ENCODE measurements around the gene ZNF473. TPM values are rescaled to one million over a fixed set of nuclear protein-coding genes. Genes with fewer than 3 reads are reported as not detected.
A peak's percentile ranks its signal among the peaks of the same experiment; 100 is the strongest.

The ZNF473 gene
- total RNA-seq, 1 donor from 2014 or later: 9.7 TPM

- FAIRE-seq: no peak
- H3K4me3 ChIP-seq (ENCODE audit: insufficient read depth, low read depth, low read length): no peak overlapping the region
These were observed 42.1 kb upstream of the ZNF473 start for GRCh38 chr19:49983645-49984229.

GRCh38 chr19:49984491-49984890, 41.3 kb upstream of the ZNF473 start:
- H3K4me1 ChIP-seq (ENCODE audit: insufficient read depth, low read length): peaks cover 5% of the 10 kb centered on the region
- TF ChIP-seq EZH2 (IDR thresholded peaks at IDR 0.05; ENCODE audit: insufficient read depth, low read length) (no peak), CTCF (IDR thresholded peaks at IDR 0.05; ENCODE audit: insufficient read depth, low read depth, low read length) (no peak)
- no peak overlapping the region for H3K27ac Mint-ChIP-seq (ENCODE audit: unreplicated experiment)
- H3K36me3 ChIP-seq (ENCODE audit: insufficient read depth, low read length): peaks cover under 1% of the 10 kb centered on the region
- peaks cover 31% of the 10 kb centered on the region for H3K36me3 Mint-ChIP-seq (ENCODE audit: low read depth, unreplicated experiment)
- H3K4me1 Mint-ChIP-seq (ENCODE audit: low read depth, unreplicated experiment): peaks cover 12% of the 10 kb centered on the region
- H3K27me3 ChIP-seq (ENCODE audit: insufficient read depth, low read length): no peaks in the 10 kb centered on the region
- H3K4me2 ChIP-seq (ENCODE audit: low read length): no peak overlapping the region
- H3K27me3 Mint-ChIP-seq (ENCODE audit: low read depth, unreplicated experiment): no peaks in the 10 kb centered on the region
- H3K9ac ChIP-seq (ENCODE audit: low read length): no peak overlapping the region
- H4K20me1 ChIP-seq (ENCODE audit: insufficient read depth, low read length): peaks cover 45% of the 10 kb centered on the region
- no peaks in the 10 kb centered on the region for H3K9me3 Mint-ChIP-seq (ENCODE audit: unreplicated experiment)
- no peak overlapping the region for H3K4me3 Mint-ChIP-seq (ENCODE audit: unreplicated experiment)
- H3K9me3 ChIP-seq (ENCODE audit: insufficient read depth, low read depth, low read length): no peaks in the 10 kb centered on the region
- FAIRE-seq (no peak), DNase-seq (ENCODE audit: low read depth) (no peak)
- H3K27ac ChIP-seq (ENCODE audit: low read depth, low read length): no peak overlapping the region
- H2AFZ ChIP-seq (ENCODE audit: low read depth, low read length): no peak overlapping the region
- H3K4me3 ChIP-seq (ENCODE audit: insufficient read depth, low read depth, low read length): no peak overlapping the region
- no peaks in the 10 kb centered on the region for H3K79me2 ChIP-seq (ENCODE audit: insufficient read depth, low read length)

More at GRCh38 chr19:49983645-49984229, 42.1 kb upstream of the ZNF473 start:
- no peak overlapping the region for H3K9ac ChIP-seq (ENCODE audit: low read length)
- Mint-ChIP-seq H3K9me3 (ENCODE audit: unreplicated experiment) (no peaks in the 10 kb centered on the region), H3K27me3 (ENCODE audit: low read depth, unreplicated experiment) (no peaks in the 10 kb centered on the region), H3K4me3 (ENCODE audit: unreplicated experiment) (no peak overlapping the region), H3K4me1 (ENCODE audit: low read depth, unreplicated experiment) (peaks cover 10% of the 10 kb centered on the region), H3K27ac (ENCODE audit: unreplicated experiment) (no peak overlapping the region), H3K36me3 (ENCODE audit: low read depth, unreplicated experiment) (peaks cover 26% of the 10 kb centered on the region)
- H4K20me1 ChIP-seq (ENCODE audit: insufficient read depth, low read length): peaks cover 37% of the 10 kb centered on the region
- no peak overlapping the region for H3K27ac ChIP-seq (ENCODE audit: low read depth, low read length)
- H3K79me2 ChIP-seq (ENCODE audit: insufficient read depth, low read length): no peaks in the 10 kb centered on the region
- TF ChIP-seq EZH2 (IDR thresholded peaks at IDR 0.05; ENCODE audit: insufficient read depth, low read length) (no peak), CTCF (IDR thresholded peaks at IDR 0.05; ENCODE audit: insufficient read depth, low read depth, low read length) (peak; percentile 76)
- H3K4me2 ChIP-seq (ENCODE audit: low read length): no peak overlapping the region
- H3K4me1 ChIP-seq (ENCODE audit: insufficient read depth, low read length): peaks cover 5% of the 10 kb centered on the region
- no peak overlapping the region for H2AFZ ChIP-seq (ENCODE audit: low read depth, low read length)
- no peaks in the 10 kb centered on the region for H3K36me3 ChIP-seq (ENCODE audit: insufficient read depth, low read length)
- no peak for DNase-seq (ENCODE audit: low read depth)
- no peaks in the 10 kb centered on the region for H3K9me3 ChIP-seq (ENCODE audit: insufficient read depth, low read depth, low read length)
- H3K27me3 ChIP-seq (ENCODE audit: insufficient read depth, low read length): no peaks in the 10 kb centered on the region

- Mint-ChIP-seq H3K4me1 (ENCODE audit: low read depth, unreplicated experiment) (peaks cover 12% of the 10 kb centered on the region), H3K27ac (ENCODE audit: unreplicated experiment) (no peak overlapping the region), H3K9me3 (ENCODE audit: unreplicated experiment) (no peaks in the 10 kb centered on the region), H3K27me3 (ENCODE audit: low read depth, unreplicated experiment) (no peaks in the 10 kb centered on the region), H3K36me3 (ENCODE audit: low read depth, unreplicated experiment) (peaks cover 32% of the 10 kb centered on the region), H3K4me3 (ENCODE audit: unreplicated experiment) (no peak overlapping the region)
- H3K79me2 ChIP-seq (ENCODE audit: insufficient read depth, low read length): no peaks in the 10 kb centered on the region
- no peaks in the 10 kb centered on the region for H3K27me3 ChIP-seq (ENCODE audit: insufficient read depth, low read length)
- H3K4me2 ChIP-seq (ENCODE audit: low read length): no peak overlapping the region
- peaks cover 5% of the 10 kb centered on the region for H3K4me1 ChIP-seq (ENCODE audit: insufficient read depth, low read length)
- H4K20me1 ChIP-seq (ENCODE audit: insufficient read depth, low read length): peaks cover 46% of the 10 kb centered on the region
- H3K36me3 ChIP-seq (ENCODE audit: insufficient read depth, low read length): peaks cover 2% of the 10 kb centered on the region
- H3K27ac ChIP-seq (ENCODE audit: low read depth, low read length): no peak overlapping the region
- H3K9ac ChIP-seq (ENCODE audit: low read length): no peak overlapping the region
- TF ChIP-seq CTCF (IDR thresholded peaks at IDR 0.05; ENCODE audit: insufficient read depth, low read depth, low read length) (no peak), EZH2 (IDR thresholded peaks at IDR 0.05; ENCODE audit: insufficient read depth, low read length) (no peak)
- FAIRE-seq (no peak), DNase-seq (ENCODE audit: low read depth) (no peak)
- H3K4me3 ChIP-seq (ENCODE audit: insufficient read depth, low read depth, low read length): no peak overlapping the region
- no peaks in the 10 kb centered on the region for H3K9me3 ChIP-seq (ENCODE audit: insufficient read depth, low read depth, low read length)
- no peak overlapping the region for H2AFZ ChIP-seq (ENCODE audit: low read depth, low read length)
These were observed 39.9 kb upstream of the ZNF473 start for GRCh38 chr19:49985871-49986270.
